K562 (cell line): ENCODE measurements around the gene WAS. TPM values are rescaled to one million over a fixed set of nuclear protein-coding genes. Genes with fewer than 3 reads are reported as not detected.

Source experiments
- ARID1B ChIP-seq: fragments of 450-650 bp; IDR thresholded peaks from 2 replicates; pipeline ENCODE4 v1.6.1; 2016; ENCODE audit warnings: antibody characterized with exemption, mild to moderate bottlenecking, inconsistent platforms
- CHCHD3 ChIP-seq: fragments of 250-450 bp; sonication (Bioruptor Pico); IDR thresholded peaks from 2 replicates; pipeline ENCODE4 v2.1.2; 2022; ENCODE audit warnings: mild to moderate bottlenecking
- FOXK1 ChIP-seq: sonication (generic); formaldehyde crosslinking; IDR thresholded peaks from 2 replicates; pipeline ENCODE4 v1.8.0; 2022; ENCODE audit warnings: missing genetic modification reagents, mild to moderate bottlenecking, borderline replicate concordance
- GABPA ChIP-seq: fragments of 200-800 bp; sonication (Bioruptor generic); conservative IDR thresholded peaks from 2 replicates; pipeline ENCODE4 v1.6.1; 2016; ENCODE audit warnings: low read depth, missing genetic modification characterization, missing compliant biosample characterization
- HDGF ChIP-seq: fragments of 450-650 bp; IDR thresholded peaks from 2 replicates; pipeline ENCODE4 v1.6.1; 2016
- HIVEP1 ChIP-seq: fragments of 250-450 bp; sonication (Bioruptor Pico); IDR thresholded peaks from 2 replicates; pipeline ENCODE4 v1.4.0; 2020; ENCODE audit warnings: mild to moderate bottlenecking
- HNRNPL ChIP-seq: fragments of 200-400 bp; formaldehyde crosslinking; IDR thresholded peaks from 2 replicates; pipeline ENCODE4 v1.6.1; 2017; ENCODE audit warnings: low read depth, mild to moderate bottlenecking, low read length
- JUND ChIP-seq, 2 experiments: IDR thresholded peaks; 2 replicates in 1 of 2; 3 replicates in 1 of 2; pipeline ENCODE4 v1.6.1; 2011; ENCODE audit warnings: borderline replicate concordance in 2 of 2, low read depth in 2 of 2, low read length in 2 of 2, improper control_type of control experiment in 1 of 2, missing biosample characterization in 1 of 2, missing genetic modification characterization in 1 of 2, missing genetic modification reagents in 1 of 2
- L3MBTL2 ChIP-seq: fragments of 450-650 bp; IDR thresholded peaks from 2 replicates; pipeline ENCODE4 v1.6.1; 2016; ENCODE audit warnings: mild to moderate bottlenecking, moderate library complexity
- NCOR1 ChIP-seq: fragments of 450-650 bp; IDR thresholded peaks from 2 replicates; pipeline ENCODE4 v1.6.1; 2016; ENCODE audit warnings: mild to moderate bottlenecking, moderate library complexity
- NEUROD1 ChIP-seq: fragments of 150-350 bp; IDR thresholded peaks from 2 replicates; pipeline ENCODE4 v1.6.1; 2014; ENCODE audit warnings: borderline replicate concordance, low read length, low read depth; ENCODE audit not compliant: partially characterized antibody
- NFATC3 ChIP-seq: fragments of 450-650 bp; IDR thresholded peaks from 2 replicates; pipeline ENCODE4 v1.6.1; 2017; ENCODE audit warnings: mild to moderate bottlenecking
- SNIP1 ChIP-seq: fragments of 450-650 bp; IDR thresholded peaks from 2 replicates; pipeline ENCODE4 v1.7.1; 2017; ENCODE audit warnings: low read depth, mild to moderate bottlenecking
- SRSF9 ChIP-seq: fragments of 200-400 bp; formaldehyde crosslinking; IDR thresholded peaks from 2 replicates; pipeline ENCODE4 v1.6.1; 2017; ENCODE audit warnings: low read depth, low read length, borderline replicate concordance
- TARDBP ChIP-seq: fragments of 450-650 bp; IDR thresholded peaks from 2 replicates; pipeline ENCODE4 v1.6.1; 2016
- THRB ChIP-seq: fragments of 450-650 bp; formaldehyde crosslinking; conservative IDR thresholded peaks from 2 replicates; pipeline ENCODE4 v1.4.0; 2022; ENCODE audit warnings: mild to moderate bottlenecking, missing genetic modification characterization
- ZFP30 ChIP-seq: fragments of 250-450 bp; sonication (Bioruptor Pico); IDR thresholded peaks from 2 replicates; pipeline ENCODE4 v1.8.0; 2022; ENCODE audit warnings: moderate library complexity, mild to moderate bottlenecking, inconsistent platforms, borderline replicate concordance
- ZNF431 ChIP-seq: sonication (generic); formaldehyde crosslinking; IDR thresholded peaks from 2 replicates; pipeline ENCODE4 v1.8.0; 2022; ENCODE audit warnings: mild to moderate bottlenecking, missing genetic modification reagents
- ZNF589 ChIP-seq: fragments of 200-800 bp; sonication (Bioruptor generic); IDR thresholded peaks from 2 replicates; pipeline ENCODE4 v1.6.1; 2016; ENCODE audit warnings: low read depth, missing genetic modification characterization, missing compliant biosample characterization
- polyA plus RNA-seq, 8 experiments: library from polyadenylated mRNA; depleted of rRNA in 4 of 8; stranded (reverse) in 5 of 8; unstranded in 3 of 8; fragments of >200 nt; fragmentation: Nextera tagmentation in 2 of 8; fragmentation: Illumina TruSeq in 1 of 8; extraction: Ambion mirVana in 2 of 8; extraction: Trizol in 1 of 8; gene quantifications; 2 replicates each; pipeline versions ENCODE4 v1.2.1 to v1.2.3, GENCODE V29; 2011 to 2014; ENCODE audit warnings: inconsistent platforms in 1 of 8, missing spikeins in 1 of 8
- total RNA-seq, 7 experiments: library from RNA; depleted of rRNA in 6 of 7; stranded (reverse); fragments of >200 nt in 6 of 7; fragmentation: Illumina TruSeq in 2 of 7; extraction: Trizol in 2 of 7; gene quantifications; 2 replicates each; pipeline versions ENCODE4 v1.2.1 to v1.2.3, GENCODE V29; 2011 to 2021; ENCODE audit warnings: low replicate concordance in 1 of 7
- TF ChIP-seq, protein P1 (sequence below): IDR thresholded peaks from 2 replicates; pipeline ENCODE4 v1.6.1; 2011; ENCODE audit warnings: borderline replicate concordance, low read depth, mild to moderate bottlenecking, moderate library complexity, low read length; ENCODE audit not compliant: insufficient read depth, poor library complexity, severe bottlenecking
- TF ChIP-seq, protein P2 (sequence below): fragments of 150-350 bp; conservative IDR thresholded peaks from 2 replicates; pipeline ENCODE4 v1.6.1; 2014; ENCODE audit warnings: low read length
- TF ChIP-seq, protein P3 (sequence below): fragments of 450-650 bp; formaldehyde crosslinking; IDR thresholded peaks from 2 replicates; pipeline ENCODE4 v1.4.0; 2022; ENCODE audit warnings: missing genetic modification characterization

Gene WAS
- total and polyA plus RNA-seq, 9 of the 15 experiments (the other 6 are each of a cell fraction or from before 2014, with no cell fraction given) = 0.11 to 16.1 (median 3.8) TPM

DNA sequence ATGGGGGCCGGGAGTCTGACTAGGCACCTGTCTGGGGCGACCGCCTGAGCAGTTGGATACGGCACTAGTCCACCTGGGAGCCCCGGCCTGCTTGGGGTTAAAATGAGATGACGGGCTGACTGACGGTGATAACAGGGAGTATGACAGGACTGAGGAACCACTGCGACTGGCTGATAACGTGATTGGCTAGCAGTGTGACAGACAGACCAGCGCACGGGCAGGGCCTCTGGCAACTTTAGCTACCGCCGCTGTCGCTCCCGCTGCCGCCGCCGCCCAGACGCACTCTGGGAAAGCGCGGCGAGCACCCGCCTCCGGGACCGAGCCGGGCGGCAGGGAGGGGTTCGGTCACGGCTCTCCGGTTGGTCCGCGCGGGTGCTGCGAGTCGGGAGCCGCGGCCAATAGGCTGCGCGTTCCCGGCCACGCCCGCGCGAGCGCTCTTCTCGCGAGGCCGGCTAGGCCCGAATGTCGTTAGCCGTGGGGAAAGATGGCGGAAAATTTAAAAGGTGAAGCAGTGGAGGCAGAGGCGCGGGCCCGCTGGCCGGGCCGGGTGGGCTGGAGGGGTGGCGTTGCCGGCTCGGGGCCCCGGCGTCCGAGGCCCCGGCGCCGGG, 12.8 kb downstream of the WAS start, which contains the start of gene SUV39H1 (continued):
- TF ChIP-seq, protein P1, sequence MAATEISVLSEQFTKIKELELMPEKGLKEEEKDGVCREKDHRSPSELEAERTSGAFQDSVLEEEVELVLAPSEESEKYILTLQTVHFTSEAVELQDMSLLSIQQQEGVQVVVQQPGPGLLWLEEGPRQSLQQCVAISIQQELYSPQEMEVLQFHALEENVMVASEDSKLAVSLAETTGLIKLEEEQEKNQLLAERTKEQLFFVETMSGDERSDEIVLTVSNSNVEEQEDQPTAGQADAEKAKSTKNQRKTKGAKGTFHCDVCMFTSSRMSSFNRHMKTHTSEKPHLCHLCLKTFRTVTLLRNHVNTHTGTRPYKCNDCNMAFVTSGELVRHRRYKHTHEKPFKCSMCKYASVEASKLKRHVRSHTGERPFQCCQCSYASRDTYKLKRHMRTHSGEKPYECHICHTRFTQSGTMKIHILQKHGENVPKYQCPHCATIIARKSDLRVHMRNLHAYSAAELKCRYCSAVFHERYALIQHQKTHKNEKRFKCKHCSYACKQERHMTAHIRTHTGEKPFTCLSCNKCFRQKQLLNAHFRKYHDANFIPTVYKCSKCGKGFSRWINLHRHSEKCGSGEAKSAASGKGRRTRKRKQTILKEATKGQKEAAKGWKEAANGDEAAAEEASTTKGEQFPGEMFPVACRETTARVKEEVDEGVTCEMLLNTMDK = no peak
- TF ChIP-seq JUND (IDR thresholded peaks at IDR 0.05; ENCODE audit: borderline replicate concordance, low read depth, low read length) (peak; percentile 56; the same call in 1 of the 2 replicates), JUND (tag; IDR thresholded peaks at IDR 0.05; ENCODE audit: borderline replicate concordance, low read depth, low read length) (peak; percentile 45; the same call in 1 of the 3 replicates), THRB (CRISPR knock-in tag) (no peak), ZFP30 (CRISPR knock-in tag) (no peak), CHCHD3 (no peak), HNRNPL (no peak), ARID1B (peak; percentile 89), NCOR1 (peak; percentile 91), NEUROD1 (peak; percentile 49), NFATC3 (no peak), ZNF589 (no peak), L3MBTL2 (no peak), FOXK1 (CRISPR knock-in tag) (no peak), TARDBP (no peak), GABPA (tag) (no peak), SRSF9 (no peak), HIVEP1 (no peak), ZNF431 (CRISPR knock-in tag) (no peak), HDGF (no peak), SNIP1 (no peak)
- TF ChIP-seq, protein P2, sequence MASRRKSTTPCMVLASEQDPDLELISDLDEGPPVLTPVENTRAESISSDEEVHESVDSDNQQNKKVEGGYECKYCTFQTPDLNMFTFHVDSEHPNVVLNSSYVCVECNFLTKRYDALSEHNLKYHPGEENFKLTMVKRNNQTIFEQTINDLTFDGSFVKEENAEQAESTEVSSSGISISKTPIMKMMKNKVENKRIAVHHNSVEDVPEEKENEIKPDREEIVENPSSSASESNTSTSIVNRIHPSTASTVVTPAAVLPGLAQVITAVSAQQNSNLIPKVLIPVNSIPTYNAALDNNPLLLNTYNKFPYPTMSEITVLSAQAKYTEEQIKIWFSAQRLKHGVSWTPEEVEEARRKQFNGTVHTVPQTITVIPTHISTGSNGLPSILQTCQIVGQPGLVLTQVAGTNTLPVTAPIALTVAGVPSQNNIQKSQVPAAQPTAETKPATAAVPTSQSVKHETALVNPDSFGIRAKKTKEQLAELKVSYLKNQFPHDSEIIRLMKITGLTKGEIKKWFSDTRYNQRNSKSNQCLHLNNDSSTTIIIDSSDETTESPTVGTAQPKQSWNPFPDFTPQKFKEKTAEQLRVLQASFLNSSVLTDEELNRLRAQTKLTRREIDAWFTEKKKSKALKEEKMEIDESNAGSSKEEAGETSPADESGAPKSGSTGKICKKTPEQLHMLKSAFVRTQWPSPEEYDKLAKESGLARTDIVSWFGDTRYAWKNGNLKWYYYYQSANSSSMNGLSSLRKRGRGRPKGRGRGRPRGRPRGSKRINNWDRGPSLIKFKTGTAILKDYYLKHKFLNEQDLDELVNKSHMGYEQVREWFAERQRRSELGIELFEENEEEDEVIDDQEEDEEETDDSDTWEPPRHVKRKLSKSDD = 0 out of 2 replicates have a peak, but pooled peaks have one; percentile 23
- TF ChIP-seq, protein P3, sequence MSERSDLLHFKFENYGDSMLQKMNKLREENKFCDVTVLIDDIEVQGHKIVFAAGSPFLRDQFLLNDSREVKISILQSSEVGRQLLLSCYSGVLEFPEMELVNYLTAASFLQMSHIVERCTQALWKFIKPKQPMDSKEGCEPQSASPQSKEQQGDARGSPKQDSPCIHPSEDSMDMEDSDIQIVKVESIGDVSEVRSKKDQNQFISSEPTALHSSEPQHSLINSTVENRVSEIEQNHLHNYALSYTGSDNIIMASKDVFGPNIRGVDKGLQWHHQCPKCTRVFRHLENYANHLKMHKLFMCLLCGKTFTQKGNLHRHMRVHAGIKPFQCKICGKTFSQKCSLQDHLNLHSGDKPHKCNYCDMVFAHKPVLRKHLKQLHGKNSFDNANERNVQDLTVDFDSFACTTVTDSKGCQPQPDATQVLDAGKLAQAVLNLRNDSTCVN = no peak
